CD14-positive monocyte (primary cell): ENCODE results near the gene CFAP68. TPM values are rescaled to one million over a fixed set of nuclear protein-coding genes. Genes with fewer than 3 reads are reported as not detected.

Source experiments
- DNase-seq, 3 donors: peaks; one replicate each; pipeline ENCODE4 v3.0.0-alpha.2; 2011 to 2022
- H2AFZ ChIP-seq: 2 replicates; pipeline ENCODE4 v1.6.0; 2012; ENCODE audit warnings: mild to moderate bottlenecking, low read depth, low read length, inconsistent platforms; ENCODE audit not compliant: insufficient read depth, poor library complexity, severe bottlenecking
- H3K27ac ChIP-seq, 2 donors: 1 replicate in 1 of 2; 2 replicates in 1 of 2; pipeline ENCODE4 v1.5.1; 2012 to 2013; ENCODE audit warnings: low read length in 2 of 2, control low read depth in 1 of 2, inconsistent platforms in 1 of 2, low read depth in 1 of 2, mild to moderate bottlenecking in 1 of 2
- H3K27me3 ChIP-seq, 2 donors: one replicate each; pipeline versions ENCODE4 v1.6.0 to v1.6.1; 2011 to 2013; ENCODE audit warnings: low read length in 2 of 2; ENCODE audit not compliant: control insufficient read depth in 2 of 2, insufficient read depth in 2 of 2
- H3K36me3 ChIP-seq, 2 donors: replicated peaks in 1 of 2; 1 replicate in 1 of 2; 2 replicates in 1 of 2; pipeline versions ENCODE4 v1.5.1 to v1.6.1; 2012 to 2013; ENCODE audit warnings: low read length in 2 of 2, control low read depth in 1 of 2, inconsistent platforms in 1 of 2, mild to moderate bottlenecking in 1 of 2; ENCODE audit not compliant: insufficient read depth in 2 of 2, control insufficient read depth in 1 of 2
- H3K4me1 ChIP-seq, 2 donors: 1 replicate in 1 of 2; 2 replicates in 1 of 2; pipeline versions ENCODE4 v1.5.1 to v1.6.1; 2012 to 2013; ENCODE audit warnings: low read length in 2 of 2, control low read depth in 1 of 2, inconsistent platforms in 1 of 2, mild to moderate bottlenecking in 1 of 2, moderate library complexity in 1 of 2; ENCODE audit not compliant: insufficient read depth in 2 of 2, control insufficient read depth in 1 of 2
- H3K4me2 ChIP-seq: replicated peaks from 2 replicates; pipeline ENCODE3; 2012; ENCODE audit warnings: low read length, moderate library complexity, mild to moderate bottlenecking; ENCODE audit not compliant: poor library complexity, severe bottlenecking; ENCODE audit errors: extremely low read depth
- H3K4me3 ChIP-seq, 3 experiments: fragments of 200-600 bp in 1 of 3; sonication (generic) in 1 of 3; replicated peaks in 1 of 3; 1 replicate in 2 of 3; 2 replicates in 1 of 3; pipeline ENCODE4 v1.5.1; 2011 to 2013; ENCODE audit warnings: low read length in 3 of 3, mild to moderate bottlenecking in 3 of 3, control low read depth in 2 of 3, low read depth in 2 of 3, inconsistent platforms in 1 of 3, moderate library complexity in 1 of 3
- H3K79me2 ChIP-seq: 2 replicates; pipeline ENCODE4 v1.6.0; 2012; ENCODE audit warnings: mild to moderate bottlenecking, control low read depth, inconsistent platforms, low read length, moderate library complexity; ENCODE audit not compliant: insufficient read depth
- H3K9ac ChIP-seq: 2 replicates; pipeline ENCODE4 v1.6.0; 2017; ENCODE audit warnings: low read length, mild to moderate bottlenecking; ENCODE audit not compliant: insufficient read depth, poor library complexity, severe bottlenecking
- H3K9me3 ChIP-seq, 2 donors: replicated peaks in 1 of 2; 1 replicate in 1 of 2; 2 replicates in 1 of 2; pipeline versions ENCODE4 v1.5.1 to v1.6.1; 2012 to 2013; ENCODE audit warnings: low read length in 2 of 2, control low read depth in 1 of 2; ENCODE audit not compliant: control insufficient read depth in 1 of 2, insufficient read depth in 1 of 2
- H4K20me1 ChIP-seq: 2 replicates; pipeline ENCODE4 v1.6.0; 2012; ENCODE audit warnings: mild to moderate bottlenecking, low read length, control low read depth, moderate library complexity; ENCODE audit not compliant: insufficient read depth
- H3K27ac Mint-ChIP-seq, 7 donors: one replicate each; pipeline ENCODE4 v1.8.0; 2020; ENCODE audit warnings: mild to moderate bottlenecking in 7 of 7, mixed read lengths in 7 of 7, moderate library complexity in 6 of 7, inconsistent platforms in 2 of 7
- H3K27me3 Mint-ChIP-seq, 3 donors: one replicate each; pipeline ENCODE4 v1.8.0; 2021 to 2022; ENCODE audit warnings: low read depth in 3 of 3, mild to moderate bottlenecking in 3 of 3, mixed read lengths in 3 of 3, moderate library complexity in 3 of 3, inconsistent platforms in 1 of 3
- H3K36me3 Mint-ChIP-seq, 2 donors: one replicate each; pipeline ENCODE4 v1.8.0; 2020; ENCODE audit warnings: mixed read lengths in 2 of 2, inconsistent platforms in 1 of 2, mild to moderate bottlenecking in 1 of 2
- H3K4me1 Mint-ChIP-seq: one replicate; pipeline ENCODE4 v1.8.0; 2020; ENCODE audit warnings: mild to moderate bottlenecking, mixed read lengths
- H3K4me3 Mint-ChIP-seq, 2 donors: one replicate each; pipeline ENCODE4 v1.8.0; 2020; ENCODE audit warnings: mild to moderate bottlenecking in 2 of 2, mixed read lengths in 2 of 2, moderate library complexity in 1 of 2
- H3K9me3 Mint-ChIP-seq, 7 donors: one replicate each; pipeline ENCODE4 v1.8.0; 2020 to 2022; ENCODE audit warnings: mixed read lengths in 7 of 7, mild to moderate bottlenecking in 6 of 7, moderate library complexity in 6 of 7, inconsistent platforms in 2 of 7
- CTCF ChIP-seq: fragments of 200-600 bp; IDR thresholded peaks from one replicate; pipeline ENCODE4 v1.8.0; 2022; ENCODE audit warnings: antibody characterized with exemption, mild to moderate bottlenecking
- WGBS: methylation state at CpG from one replicate; pipeline ENCODE4 v1.1.5; 2013; ENCODE audit warnings: missing lambda C conversion rate; ENCODE audit not compliant: insufficient coverage; 5-methylcytosine and 5-hydroxymethylcytosine counted together
- intact Hi-C, 2 donors: fragments of 100-400 bp; cut with micrococcal nuclease; formaldehyde crosslinking; loops; one replicate each; pipeline versions ENCODE4 v1.15.0 to v1.15.1; 2023
- polyA plus RNA-seq, 3 donors: library from polyadenylated mRNA; depleted of rRNA in 1 of 3; unstranded in 2 of 3; stranded (reverse) in 1 of 3; fragments of 300-500 nt in 2 of 3; fragments of >200 nt in 1 of 3; fragmentation: Illumina TruSeq in 2 of 3; gene quantifications; 1 replicate in 2 of 3; 2 replicates in 1 of 3; pipeline ENCODE4 v1.2.3, GENCODE V29; 2012 to 2021

CFAP68 gene
- polyA plus RNA-seq, 3 donors = 3.6 to 5.3 (median 5.0) TPM

GRCh38 chr11:111837366-111837891, 41.9 kb upstream of the CFAP68 start:
- no peaks in the 10 kb centered on the region for H4K20me1 ChIP-seq
- Mint-ChIP-seq H3K27me3 (no peaks in the 10 kb centered on the region), H3K27ac (peak overlapping the region in 1 of 7 donors; percentile 58), H3K36me3 (peaks cover 39 to 43% of the 10 kb centered on the region in 2 donors), H3K4me1 (peaks cover 4% of the 10 kb centered on the region), H3K4me3 (no peak overlapping the region), H3K9me3 (no peaks in the 10 kb centered on the region)
- DNase-seq = no peak
- no peak overlapping the region for H3K9ac ChIP-seq
- 100% methylated on average over 1 of the region's 5 CpGs for WGBS
- H3K27ac ChIP-seq = no peak overlapping the region
- no peak for TF ChIP-seq CTCF
- peaks cover 25 to 57% of the 10 kb centered on the region in 2 donors for H3K36me3 ChIP-seq
- H2AFZ ChIP-seq = no peak overlapping the region
- intact Hi-C loops = no loop called here
- no peak overlapping the region for H3K4me2 ChIP-seq
- H3K4me1 ChIP-seq = peaks cover 0 to 5% of the 10 kb centered on the region in 2 donors
- no peaks in the 10 kb centered on the region for H3K9me3 ChIP-seq
- no peak overlapping the region for H3K4me3 ChIP-seq
- H3K79me2 ChIP-seq = no peaks in the 10 kb centered on the region
- no peaks in the 10 kb centered on the region for H3K27me3 ChIP-seq

- no peaks in the 10 kb centered on the region for H3K27me3 Mint-ChIP-seq
- no peak overlapping the region for H3K4me3 Mint-ChIP-seq
- Histone ChIP-seq H3K36me3 (peaks cover 25 to 51% of the 10 kb centered on the region in 2 donors), H4K20me1 (no peaks in the 10 kb centered on the region), H2AFZ (no peak overlapping the region), H3K79me2 (no peaks in the 10 kb centered on the region), H3K9me3 (no peaks in the 10 kb centered on the region), H3K4me2 (no peak overlapping the region), H3K9ac (no peak overlapping the region), H3K4me1 (peaks cover 0 to 5% of the 10 kb centered on the region in 2 donors), H3K27ac (no peak overlapping the region), H3K4me3 (no peak overlapping the region), H3K27me3 (no peaks in the 10 kb centered on the region)
- 86% methylated on average over 2 of the region's 5 CpGs for WGBS
- H3K4me1 Mint-ChIP-seq = peaks cover 4% of the 10 kb centered on the region
- intact Hi-C loops = no loop called here
- DNase-seq = no peak
- no peak overlapping the region for H3K27ac Mint-ChIP-seq
- TF ChIP-seq CTCF = no peak
- H3K36me3 Mint-ChIP-seq = peaks cover 36 to 43% of the 10 kb centered on the region in 2 donors
- H3K9me3 Mint-ChIP-seq = no peaks in the 10 kb centered on the region
Observed at GRCh38 chr11:111838054-111838453, 41.3 kb upstream of the CFAP68 start.
